Stimulated activated CD4-positive, alpha-beta T cell treated with anti-CD3 and anti-CD28 coated beads, Interleukin-1b, Interleukin-23, amount 100 ng/mL, for 48 hours (primary cell): Measurements from ENCODE around the gene FUT6.
A peak's percentile ranks its signal among the peaks of the same experiment; 100 is the strongest.
"Not testable (repeated sequence)": the region's sequence is repeated elsewhere in the genome, so short reads cannot be mapped to it uniquely, and the experiment has no call there.

Experiments
- DNase-seq: peaks from one replicate; pipeline ENCODE4 v3.0.0-alpha.2; 2020

FUT6 gene

DNA sequence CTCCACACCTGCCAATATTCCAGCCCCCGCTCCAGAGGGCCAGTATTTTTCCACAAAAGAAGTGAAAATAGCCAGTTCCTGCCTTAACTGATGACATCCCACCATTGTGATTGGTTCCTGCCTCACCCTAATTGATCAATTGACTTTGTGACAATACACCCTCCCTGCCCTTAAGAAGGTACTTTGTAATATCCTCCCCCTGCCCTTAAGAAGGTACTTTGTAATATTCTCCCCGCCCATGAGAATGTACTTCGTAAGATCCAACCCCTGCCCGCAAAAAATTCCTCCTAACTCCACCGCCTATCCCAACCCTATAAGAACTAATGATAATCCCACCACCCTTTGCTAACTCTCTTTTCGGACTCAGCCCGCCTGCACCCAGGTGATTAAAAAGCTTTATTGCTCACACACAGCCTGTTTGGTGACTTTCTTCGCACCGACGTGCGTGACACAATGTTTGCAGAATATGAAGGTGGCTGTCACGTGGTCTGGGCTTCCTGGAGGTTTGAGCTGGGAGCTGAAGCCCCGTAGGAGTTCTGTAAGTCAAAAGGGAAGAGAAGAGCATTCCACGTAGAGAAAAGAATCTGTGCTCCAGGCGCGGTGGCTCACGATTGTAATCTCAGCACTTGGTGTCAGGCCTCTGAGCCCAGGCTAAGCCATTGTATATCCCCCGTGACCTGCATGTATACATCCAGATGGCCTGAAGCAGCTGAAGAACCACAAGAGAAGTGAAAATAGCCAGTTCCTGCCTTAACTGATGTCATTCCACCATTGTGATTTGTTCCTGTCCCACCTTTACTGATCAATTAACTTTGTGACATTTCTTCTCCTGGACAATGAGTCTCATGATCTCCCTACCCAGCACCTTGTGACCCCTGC is 17.9 kb upstream of the FUT6 start:
- DNase-seq, result no peak

DNA sequence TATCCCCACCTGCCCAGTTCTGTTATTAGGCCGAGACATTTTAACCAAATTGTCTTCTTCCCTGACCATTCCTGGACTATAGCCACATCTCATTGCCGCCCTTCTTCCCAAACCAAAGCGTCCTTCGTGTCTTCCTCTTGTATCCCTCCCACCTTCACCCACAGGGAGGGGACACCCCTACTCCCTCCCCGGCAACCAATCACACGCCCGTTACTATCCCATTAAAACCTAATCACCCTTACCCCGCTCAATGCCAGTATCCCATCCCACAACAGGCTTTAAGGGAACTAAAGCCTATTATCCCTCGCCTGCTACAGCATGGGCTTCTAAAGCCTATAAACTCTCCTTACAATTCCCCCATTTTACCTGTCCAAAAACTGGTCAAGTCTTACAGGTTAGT is 15.6 kb upstream of the FUT6 start:
- DNase-seq, result not testable (repeated sequence)

DNA sequence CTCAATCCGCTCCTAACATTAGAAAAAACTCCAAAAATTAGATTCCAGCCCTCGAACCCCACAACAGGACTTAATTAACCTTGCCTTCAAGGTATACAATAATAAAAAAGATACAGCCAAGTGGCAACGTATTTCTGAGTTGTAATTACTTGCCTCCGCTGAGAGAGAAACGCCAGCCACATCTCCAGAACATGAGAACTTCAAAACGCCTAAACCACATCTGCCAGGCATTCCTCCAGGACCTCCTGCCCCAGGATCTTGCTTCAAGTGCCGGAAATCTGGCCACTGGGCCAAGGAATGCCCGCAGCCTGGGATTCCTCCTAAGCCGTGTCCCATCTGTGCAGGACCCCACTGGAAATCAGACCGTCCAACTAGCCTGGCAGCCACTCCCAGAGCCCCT is 14.6 kb upstream of the FUT6 start:
- not testable (repeated sequence) for DNase-seq

DNA sequence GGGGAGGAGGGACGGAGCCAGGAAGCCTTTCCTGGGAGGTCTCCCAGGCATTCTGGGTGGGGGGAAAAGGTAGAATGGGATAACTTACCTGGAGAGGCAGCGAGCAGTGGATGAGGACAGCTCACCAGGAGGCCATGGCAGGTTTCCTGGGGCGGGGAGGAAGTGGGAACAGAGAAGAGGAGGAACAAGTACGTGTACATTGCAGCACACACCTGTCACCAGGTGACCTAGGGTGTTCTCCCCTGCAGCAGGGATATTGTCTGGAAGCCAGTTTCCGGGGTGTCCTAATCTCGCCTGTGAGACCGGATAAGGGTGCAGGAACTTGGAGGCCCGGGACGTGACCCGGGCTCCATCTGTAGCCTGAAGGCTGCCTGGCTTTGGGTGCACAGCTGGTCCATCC is 11.8 kb upstream of the FUT6 start, which contains the start of gene FUT3:
Gene FUT3, minus strand, starts transcription at position 148 of the 400 bp plus-strand sequence.
- no peak for DNase-seq

DNA sequence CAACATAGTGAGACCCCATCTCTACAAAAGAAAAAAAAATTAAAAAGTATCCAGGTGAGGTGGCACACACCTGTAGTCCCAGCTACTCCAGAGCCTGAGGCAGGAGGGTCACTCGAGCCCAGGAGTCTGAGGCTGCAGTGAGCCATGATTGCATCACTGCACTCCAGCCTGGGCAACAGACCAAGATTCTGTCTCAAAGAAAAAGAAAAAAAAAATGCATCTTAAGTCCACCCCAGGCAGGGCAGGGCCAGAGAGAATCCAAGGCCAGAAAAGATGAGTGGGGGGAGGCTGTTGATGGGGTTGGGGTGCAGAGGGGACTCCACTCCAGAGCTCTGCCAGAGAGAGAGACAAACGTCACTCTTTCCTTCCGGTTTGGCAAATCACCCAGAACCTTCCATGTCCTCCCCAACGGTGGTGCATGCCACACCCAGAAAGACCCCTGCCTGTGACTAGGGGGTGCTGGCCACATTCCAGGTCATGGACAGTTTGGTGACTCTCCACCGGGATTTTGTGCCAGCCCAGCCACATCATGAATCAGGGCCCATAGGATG is 11.3 kb upstream of the FUT6 start:
- no peak for DNase-seq

DNA sequence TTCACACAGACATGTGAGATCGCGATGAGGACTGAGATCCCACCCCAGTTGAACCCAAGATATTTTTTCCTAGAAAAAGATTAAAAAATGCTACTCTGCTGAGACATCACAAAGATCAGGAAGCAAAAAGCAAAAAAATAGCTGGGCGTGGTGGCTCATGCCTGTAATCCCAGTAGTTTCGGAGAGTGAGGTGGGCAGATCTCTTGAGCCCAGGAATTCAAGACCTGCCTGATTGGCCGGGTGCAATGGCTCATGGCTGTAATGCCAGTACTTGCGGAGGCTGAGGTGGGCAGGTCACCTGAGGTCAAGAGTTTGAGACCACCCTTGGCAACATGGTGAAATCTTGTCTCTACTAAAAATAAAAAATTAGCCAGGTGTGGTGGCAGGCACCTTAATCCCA is 10.7 kb upstream of the FUT6 start:
- no peak for DNase-seq

DNA sequence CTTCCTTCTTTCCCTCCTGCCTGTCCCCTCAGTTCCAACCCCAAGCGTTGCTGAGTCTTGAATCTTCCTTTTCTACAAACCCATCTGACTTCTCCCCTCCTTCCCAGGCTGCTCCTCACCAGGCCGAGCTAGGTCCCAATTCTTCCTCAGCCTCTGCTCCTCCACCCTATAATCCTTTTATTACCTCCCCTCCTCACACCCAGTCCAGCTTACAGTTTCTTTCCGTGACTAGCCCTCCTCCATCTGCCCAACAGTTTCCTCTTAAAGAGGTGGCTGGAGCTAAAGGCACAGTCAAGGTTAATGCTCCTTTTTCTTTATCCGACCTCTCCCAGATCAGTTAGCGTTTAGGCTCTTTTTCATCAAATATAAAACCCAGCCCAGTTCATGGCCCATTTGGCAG is 9.1 kb upstream of the FUT6 start:
- DNase-seq, result not testable (repeated sequence)

DNA sequence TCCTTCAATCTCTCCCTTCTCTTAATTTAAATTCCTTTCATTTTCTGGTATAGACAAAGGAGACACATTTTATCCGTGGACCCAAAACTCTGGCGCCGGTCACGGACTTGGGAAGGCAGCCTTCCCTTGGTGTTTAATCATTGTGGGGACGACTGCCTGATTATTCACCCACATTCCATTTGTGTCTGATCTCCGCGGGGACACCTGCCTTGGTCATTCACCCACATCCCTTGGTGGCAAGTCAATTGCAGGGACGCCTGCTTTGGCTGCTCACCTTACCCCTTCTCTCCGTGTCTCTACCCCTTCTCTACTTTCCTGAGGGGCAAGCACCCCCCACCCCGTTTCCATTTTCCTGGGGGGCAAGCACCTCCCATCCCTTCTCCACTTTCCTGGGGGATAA is 8.3 kb upstream of the FUT6 start:
- DNase-seq, result not testable (repeated sequence)

DNA sequence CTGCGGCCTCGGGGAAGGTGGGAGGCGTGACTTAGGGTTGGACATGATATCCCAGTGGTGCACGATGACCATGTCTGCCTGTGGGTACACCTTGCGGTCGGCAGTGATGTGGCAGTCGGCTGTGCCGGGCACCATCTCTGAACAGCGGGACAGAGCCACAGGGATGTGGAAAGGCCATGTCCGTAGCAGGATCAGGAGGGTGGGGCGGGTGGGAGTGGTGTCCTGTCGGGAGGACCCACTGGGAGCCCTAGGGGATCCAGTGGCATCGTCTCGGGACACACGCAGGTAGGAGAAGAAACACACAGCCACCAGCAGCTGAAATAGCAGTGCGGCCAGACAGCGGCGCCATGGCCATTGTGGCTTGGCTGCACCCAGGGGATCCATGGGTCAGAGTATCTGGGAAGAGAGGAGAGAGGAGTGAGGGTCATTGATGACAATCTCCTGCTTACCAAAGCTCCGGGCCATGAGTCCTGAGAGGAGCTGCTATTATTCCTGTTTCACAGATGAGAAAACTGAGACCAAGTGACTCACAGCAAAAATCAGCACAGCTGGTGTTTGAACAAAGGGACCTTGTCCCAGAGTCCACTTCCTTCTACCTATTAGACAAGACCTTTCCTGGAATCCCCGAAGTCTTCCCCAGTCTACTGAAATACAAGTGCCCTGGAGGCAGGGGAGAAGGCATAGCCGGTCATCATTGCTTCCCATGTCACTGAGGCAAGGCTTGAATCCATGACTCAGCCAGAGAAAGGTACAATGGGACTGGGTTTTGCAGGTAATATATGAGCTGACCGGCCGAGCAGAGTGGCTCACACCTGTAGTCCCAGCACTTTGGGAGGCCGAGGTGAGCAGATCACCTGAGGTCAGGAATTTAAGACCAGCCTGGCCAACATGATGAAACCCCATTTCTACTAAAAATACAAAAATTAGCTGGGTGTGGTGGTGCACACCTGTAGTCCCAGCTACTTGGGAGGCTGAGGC is 5.2 kb upstream of the FUT6 start:
- DNase-seq, result no peak

DNA sequence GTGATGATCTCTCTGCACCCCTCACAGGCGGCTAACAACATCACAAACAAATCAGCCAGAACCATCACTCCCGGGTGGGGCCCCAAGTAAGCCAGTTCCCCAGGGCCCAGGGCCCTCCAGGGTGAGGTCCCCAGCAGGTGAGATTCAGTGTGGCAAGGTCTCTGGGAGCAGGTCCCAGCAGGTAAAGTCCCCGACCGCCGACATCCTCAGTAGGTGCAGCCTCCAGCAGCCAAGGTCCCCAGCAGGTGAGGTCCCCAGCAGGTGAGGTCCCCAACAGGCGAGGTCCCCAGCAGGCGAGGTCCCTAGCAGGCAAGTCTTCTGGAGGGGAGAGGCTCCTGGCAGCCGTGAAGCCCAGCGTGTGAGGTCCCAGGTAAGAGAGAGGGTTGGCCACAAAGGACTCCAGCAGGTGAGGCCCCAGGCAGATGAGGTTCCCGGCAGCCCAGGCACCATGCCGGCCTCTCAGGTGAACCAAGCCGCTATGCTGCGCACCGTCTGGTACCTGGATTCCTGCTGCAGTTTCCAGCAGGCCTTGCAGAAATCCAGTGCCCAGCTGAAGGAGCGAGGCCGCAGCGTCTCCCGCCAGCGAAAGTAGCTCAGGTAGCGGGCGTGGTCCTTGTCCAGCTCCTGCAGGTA is 3.9 kb upstream of the FUT6 start:
- no peak for DNase-seq

DNA sequence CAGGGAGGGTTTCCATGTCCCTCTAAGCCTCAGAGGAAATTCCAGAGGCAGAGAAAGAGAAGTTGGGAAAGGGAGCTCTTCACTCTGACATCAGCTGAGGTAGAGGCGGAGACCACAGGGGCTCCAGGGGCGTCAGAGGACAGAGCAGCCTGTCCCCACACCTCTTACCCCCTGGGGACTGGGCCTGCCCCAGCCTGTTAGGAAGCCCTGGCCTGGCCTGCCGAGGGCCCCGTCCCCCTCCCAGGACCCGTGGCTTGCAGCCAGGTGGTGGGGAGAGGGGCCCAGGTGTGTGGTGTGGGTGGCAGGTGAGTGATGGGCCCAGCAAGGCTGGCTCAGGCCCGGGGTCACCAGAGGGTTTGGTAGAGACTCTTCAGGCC is 2.2 kb upstream of the FUT6 start:
- DNase-seq, result not testable (repeated sequence)

DNA sequence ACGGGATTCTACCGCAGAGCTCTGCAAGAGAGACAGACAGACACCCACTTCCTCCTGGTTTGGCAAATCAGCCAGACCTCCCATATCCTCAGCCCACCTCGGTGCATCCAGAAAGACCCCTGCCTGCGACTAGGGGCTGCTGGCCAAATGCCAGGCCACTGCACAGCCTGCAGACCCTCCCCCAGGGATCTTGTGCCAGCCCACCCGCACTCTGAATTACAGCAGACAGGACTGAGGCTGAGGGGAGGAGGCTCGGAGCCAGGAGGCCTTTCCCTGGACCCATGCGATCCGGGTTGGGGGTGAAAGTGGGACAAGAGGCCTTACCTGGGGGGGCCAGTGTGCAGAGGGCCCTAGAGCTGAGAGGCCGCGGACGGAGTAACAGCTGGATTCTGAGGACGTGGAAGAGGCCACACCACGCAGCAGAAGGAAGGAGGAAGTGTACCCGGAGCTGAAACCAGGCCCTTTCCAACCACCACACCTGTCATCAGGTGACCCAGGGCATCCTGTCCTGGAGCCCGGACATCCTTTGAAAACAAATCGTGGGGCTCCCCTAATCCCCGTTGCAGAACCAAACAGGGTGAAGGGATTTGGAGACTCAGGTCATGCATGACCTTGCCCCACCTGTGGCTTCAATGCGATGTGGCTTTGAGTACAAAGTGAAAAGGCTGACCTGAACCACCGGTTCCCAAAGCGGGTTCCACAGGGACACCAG is 993 bp downstream of the FUT6 start:
- DNase-seq, result no peak

DNA sequence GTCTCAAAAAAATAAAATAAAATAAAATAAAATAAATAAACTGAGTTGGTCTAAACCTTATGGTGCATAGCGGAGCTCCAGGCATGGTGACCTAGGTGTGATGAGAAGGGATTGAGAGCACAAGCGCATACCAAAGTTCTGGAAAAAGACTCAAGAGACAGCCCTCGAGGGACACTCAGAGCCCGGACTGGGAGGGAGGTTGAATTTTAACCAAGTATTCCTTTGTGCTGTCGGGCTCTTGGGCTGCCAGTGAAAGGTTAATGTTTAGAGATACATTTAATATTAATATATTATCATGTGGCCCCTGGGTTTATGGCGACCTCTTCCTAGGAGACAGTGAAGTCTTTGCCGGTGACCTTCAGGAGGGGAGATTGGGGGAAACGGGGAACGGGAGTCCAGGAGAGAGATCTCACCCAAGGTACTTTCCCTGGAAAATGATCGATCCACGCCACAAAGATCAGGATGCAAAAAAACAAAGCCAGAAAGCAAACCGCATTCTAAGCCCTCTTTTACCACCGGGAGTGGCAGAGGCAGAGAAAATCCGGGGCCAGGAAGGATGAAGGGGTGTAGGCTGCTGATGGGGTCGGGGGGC is 1.6 kb downstream of the FUT6 start:
- no peak for DNase-seq

DNA sequence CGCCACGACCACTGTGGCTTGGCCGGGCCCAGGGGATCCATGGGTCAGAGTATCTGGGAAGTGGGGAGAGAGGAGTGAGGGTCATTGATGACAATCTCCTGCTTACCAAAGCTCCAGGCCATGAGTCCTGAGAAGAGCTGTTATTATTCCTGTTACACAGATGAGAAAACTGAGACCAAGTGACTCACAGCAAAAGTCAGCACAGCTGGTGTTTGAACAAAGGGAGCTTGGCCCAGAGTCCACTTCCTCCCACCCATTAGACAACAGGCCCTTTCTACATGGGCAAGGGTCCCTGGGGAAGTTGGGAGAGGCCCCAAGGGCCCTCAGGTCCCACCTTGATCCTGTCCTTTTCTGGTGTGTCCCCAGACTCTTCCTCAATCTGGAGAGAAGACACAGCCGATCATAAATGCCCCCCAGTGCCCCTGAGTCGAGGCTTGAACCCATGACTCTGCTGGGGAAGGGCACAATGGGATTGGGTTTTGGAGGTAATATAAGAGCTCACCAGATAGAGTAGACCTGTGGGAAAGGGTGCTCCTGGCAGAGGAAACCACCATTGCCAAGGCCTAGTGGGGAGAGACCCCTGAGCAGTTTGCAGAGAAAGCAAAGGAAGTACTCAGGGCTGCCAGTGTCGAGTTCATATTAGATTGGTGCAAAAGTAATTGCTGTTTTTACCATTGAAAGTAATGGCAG is 6.8 kb downstream of the FUT6 start:
- no peak for DNase-seq

DNA sequence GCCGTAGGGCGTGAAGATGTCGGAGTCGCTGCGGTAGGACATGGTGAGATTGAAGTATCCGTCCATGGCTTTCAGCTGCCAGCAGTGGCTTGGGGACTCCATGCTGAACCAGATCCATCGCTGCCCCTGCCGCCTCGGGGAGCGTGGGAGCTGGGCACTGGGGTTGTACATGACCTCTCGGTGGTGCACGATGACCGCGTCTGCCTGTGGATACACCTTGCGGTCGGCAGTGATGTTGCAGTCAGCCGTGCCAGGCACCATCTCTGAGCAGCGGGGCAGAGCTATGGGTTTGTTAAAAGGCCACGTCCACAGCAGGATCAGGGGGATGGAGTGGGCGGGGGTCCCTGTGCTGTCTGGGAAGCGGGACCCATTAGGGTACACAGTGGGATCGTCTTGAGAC is 7.4 kb downstream of the FUT6 start:
- no peak for DNase-seq

DNA sequence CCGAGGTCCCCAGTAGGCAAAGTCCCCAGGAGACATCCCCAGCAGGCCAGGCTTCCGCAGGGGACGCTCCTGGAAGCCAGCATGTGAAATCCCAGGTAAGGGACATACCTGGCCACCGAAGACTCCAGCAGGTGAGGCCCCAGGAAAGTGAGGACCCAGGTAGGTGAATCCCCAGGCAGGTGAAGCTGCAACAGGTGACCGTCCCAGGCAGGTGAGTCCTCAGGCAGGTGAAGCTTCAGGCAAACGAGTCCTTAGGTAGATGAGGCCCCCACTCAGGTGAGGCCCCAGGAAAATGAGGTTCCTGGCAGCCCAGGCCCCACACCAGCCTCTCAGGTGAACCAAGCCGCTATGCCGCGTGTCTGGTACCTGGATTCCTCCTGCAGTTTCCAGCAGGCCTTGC is 8.3 kb downstream of the FUT6 start:
- DNase-seq, result no peak

DNA sequence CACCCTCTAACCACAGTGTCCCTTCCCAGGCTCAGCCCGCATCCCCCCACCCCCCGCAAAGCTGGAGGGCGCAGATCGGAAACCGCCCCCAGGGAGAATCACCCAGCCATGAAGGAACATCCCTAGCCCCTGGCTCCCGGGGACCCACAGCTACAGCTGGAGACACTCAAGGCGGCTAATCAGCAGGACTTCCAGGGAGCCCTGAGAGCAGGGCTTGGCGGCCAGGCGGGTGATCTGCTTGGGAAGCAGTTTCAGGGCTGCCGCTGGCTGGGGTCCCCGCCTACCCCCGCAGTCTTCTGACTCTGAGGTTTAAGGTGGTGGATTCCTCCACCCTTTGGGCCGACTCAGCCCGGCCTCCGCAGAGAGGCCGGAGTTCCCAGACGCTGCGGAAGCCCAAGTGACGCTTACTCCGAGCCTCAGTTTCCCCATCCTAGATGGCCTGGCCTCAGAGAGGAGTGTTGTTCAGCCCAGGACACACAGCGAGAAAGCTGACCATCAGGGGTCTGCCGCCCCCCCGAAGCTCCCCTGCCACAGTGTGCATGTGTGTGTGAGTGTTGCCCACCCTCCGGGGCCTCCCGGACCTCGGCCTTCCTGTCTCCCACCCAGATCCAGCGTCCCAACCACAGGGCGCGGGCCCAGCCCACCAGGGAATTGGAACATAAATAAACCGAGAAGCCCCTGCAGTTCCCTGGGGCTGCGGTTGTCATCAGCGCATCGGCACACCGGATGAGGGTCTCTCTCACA is 9.8 kb downstream of the FUT6 start:
- no peak for DNase-seq

DNA sequence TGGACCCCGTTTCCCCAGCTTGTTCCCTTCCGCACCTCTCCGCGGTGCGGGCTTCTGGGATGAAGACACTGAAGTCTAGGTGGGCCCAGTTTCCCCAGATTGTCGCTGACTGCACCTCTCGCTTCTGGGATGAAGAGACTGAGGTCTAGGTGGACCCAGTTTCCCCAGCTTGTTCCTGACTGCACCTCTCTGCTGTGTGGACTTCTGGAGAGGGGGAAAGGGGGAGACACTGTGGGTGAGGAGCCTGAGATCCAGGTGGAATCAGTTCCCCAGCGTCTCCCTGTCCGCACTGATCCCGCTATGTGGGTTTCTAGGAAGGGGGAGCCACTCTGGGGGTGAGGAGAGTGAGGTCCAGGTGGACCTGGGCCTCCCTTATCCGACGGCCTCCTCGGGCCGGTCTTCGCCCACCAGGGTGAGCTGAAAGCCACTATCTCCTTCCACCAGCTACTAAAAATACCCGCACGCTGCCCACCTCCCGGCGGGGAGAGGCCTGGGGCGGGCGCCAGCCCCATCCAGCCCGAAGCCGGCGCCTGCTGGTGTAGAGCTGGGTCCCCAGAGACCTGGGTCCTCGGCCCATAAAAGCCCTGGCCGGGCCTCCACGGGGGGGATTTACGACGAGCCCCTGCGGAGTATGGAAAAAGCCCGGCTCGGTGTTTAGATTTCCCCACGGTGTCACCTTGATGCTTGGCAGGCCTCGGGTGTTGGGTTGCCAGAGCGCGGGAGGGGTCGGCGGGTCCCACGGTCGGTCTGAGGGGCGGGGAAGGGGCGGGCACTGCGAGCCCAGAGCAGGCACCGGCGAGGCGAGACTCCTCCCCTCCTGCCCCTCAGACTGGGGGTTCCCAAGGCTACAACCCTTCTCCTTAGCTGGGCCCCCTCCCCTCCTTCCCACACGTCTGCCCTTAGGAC is 10.6 kb downstream of the FUT6 start:
- DNase-seq, result peak; percentile 28

DNA sequence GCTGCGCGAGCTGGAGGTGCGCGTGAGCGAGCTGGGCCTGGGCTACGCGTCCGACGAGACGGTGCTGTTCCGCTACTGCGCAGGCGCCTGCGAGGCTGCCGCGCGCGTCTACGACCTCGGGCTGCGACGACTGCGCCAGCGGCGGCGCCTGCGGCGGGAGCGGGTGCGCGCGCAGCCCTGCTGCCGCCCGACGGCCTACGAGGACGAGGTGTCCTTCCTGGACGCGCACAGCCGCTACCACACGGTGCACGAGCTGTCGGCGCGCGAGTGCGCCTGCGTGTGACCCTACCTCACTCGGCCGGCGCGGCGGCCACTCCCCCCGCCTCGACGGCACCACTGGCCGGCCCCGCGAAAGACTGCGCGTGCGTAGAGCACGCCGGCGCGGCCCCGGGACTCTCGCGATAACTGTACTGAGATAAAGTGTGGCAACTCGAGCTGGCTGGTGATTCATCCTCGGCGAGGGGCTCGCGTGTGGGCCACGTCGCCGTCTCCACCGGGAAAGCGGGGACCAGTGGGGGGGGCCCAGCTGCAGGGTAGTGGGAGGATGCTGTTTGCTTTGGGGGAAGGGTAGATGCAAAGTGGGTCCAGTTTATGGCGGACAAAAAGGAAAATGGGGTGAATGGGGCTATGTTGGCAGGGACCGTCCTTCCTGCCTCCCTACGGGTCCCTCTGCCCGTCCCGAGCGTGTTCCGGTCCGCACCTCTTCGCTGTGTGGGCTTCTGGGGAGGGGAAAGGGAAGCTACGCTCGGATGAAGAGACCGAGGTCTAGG is 11.4 kb downstream of the FUT6 start:
- DNase-seq, result peak; percentile 96
